Heart right ventricle (tissue), 16 donors: ENCODE results near the gene EFNA2. TPM values are rescaled to one million over a fixed set of nuclear protein-coding genes. Genes with fewer than 3 reads are reported as not detected.

Source experiments
- ATAC-seq, 8 donors: fragments of 200-7000 bp; cut with Tn5 transposase; one replicate each; pipeline ENCODE4 v1.9.1; 2020; ENCODE audit warnings: mild to moderate bottlenecking in 8 of 8, moderate library complexity in 8 of 8, moderate number of reproducible peaks in 1 of 8
- DNase-seq, 2 donors: peaks; one replicate each; pipeline ENCODE4 v3.0.0-alpha.2; 2020
- H3K27ac ChIP-seq, 10 donors: fragments of 200-600 bp; sonication (generic) in 2 of 10; one replicate each; pipeline versions ENCODE4 v1.5.0 to v1.8.0; 2020 to 2022; ENCODE audit warnings: mild to moderate bottlenecking in 3 of 10
- H3K27me3 ChIP-seq, 7 donors: fragments of 200-600 bp; one replicate each; pipeline ENCODE4 v1.8.0; 2021 to 2022; ENCODE audit warnings: mild to moderate bottlenecking in 2 of 7
- H3K36me3 ChIP-seq, 9 donors: fragments of 200-600 bp; sonication (generic) in 1 of 9; one replicate each; pipeline versions ENCODE4 v1.5.0 to v1.8.0; 2020 to 2022; ENCODE audit warnings: mild to moderate bottlenecking in 2 of 9
- H3K4me1 ChIP-seq, 9 donors: fragments of 200-600 bp; sonication (generic) in 1 of 9; one replicate each; pipeline versions ENCODE4 v1.5.0 to v1.8.0; 2020 to 2022; ENCODE audit warnings: mild to moderate bottlenecking in 4 of 9
- H3K4me3 ChIP-seq, 10 donors: fragments of 200-600 bp; sonication (generic) in 2 of 10; one replicate each; pipeline versions ENCODE4 v1.5.0 to v1.8.0; 2020 to 2022; ENCODE audit warnings: mild to moderate bottlenecking in 7 of 10, moderate library complexity in 2 of 10
- H3K9me3 ChIP-seq, 11 donors: fragments of 200-600 bp in 10 of 11; sonication (generic) in 2 of 11; one replicate each; pipeline versions ENCODE4 v1.5.0 to v1.8.0; 2013 to 2022; ENCODE audit warnings: mild to moderate bottlenecking in 2 of 11, control low read depth in 1 of 11, moderate library complexity in 1 of 11
- WGBS, 2 donors: extraction: QIAGEN DNeasy Blood & Tissue Kit; methylation state at CpG; one replicate each; pipeline ENCODE4 v1.1.7; 2013; ENCODE audit warnings: inconsistent platforms in 1 of 2; 5-methylcytosine and 5-hydroxymethylcytosine counted together
- intact Hi-C, 10 donors: fragments of 100-400 bp; cut with DNase I; formaldehyde crosslinking; loops; one replicate each; pipeline versions ENCODE4 v1.11.1 to v1.14.2; 2022
- polyA plus RNA-seq, 2 donors: library from polyadenylated mRNA; stranded (reverse); fragments of 200-250 nt; gene quantifications; one replicate each; pipeline ENCODE4 v1.2.3, GENCODE V29; 2013
- total RNA-seq, 10 donors: library from RNA; stranded (reverse); fragmentation: NEBNext Ultra II Directional in 3 of 10; extraction: Animal tissue kit (Norgen Biotek cat#: 25700) in 3 of 10; gene quantifications; one replicate each; pipeline versions ENCODE4 v1.2.1 to v1.2.4, GENCODE V29; 2021 to 2023
- TF ChIP-seq, protein P1 (sequence below), 9 donors: fragments of 200-600 bp; sonication (generic) in 2 of 9; IDR thresholded peaks; one replicate each; pipeline versions ENCODE4 v1.5.0 to v1.8.0; 2021 to 2022; ENCODE audit warnings: antibody characterized with exemption in 9 of 9, mild to moderate bottlenecking in 5 of 9, moderate library complexity in 1 of 9
- donor health status: Arrhythmogenic right ventricular cardiomyopathy.
- donor health status: ischemic (EF 13 %, LVEDD 7.1; RV severe dilation, severe dysfunction).
- donor health status: healthy with polysubstance abuse.
- donor health status: DM: no; HTN: yes; CAD: no.
- donor health status: DM: no; HTN: no; CAD: no.
- donor health status: ischemic (EF 25% LVEDD 6.9; RV normal size, moderate dysfunction).
- donor health status: ischemic (EF 25% LVEDD 5.7; RV mildly dilated, moderate dysfunction).
- donor health status: healthy.
- donor health status: DM: yes; HTN: yes; CAD: no.
- donor health status: Ischemic cardiomyopathy.
- donor health status: ischemic (EF 35%, LVEDD 5.7; RV mildly dilated, moderate dysfunction).
- donor health status: nonischemic (EF 11% LVEDD 7.7; RV severe dilation, severe dysfunction).
- donor health status: DM: yes; HTN: yes; CAD: no.
- donor health status: PGD.
- donor health status: ischemic (EF 29% LVEDD 5.4; RV normal size, mild dysfunction).
- donor health status: nonischemic (EF 23%, LVEDD 6.1; RV moderate dilation, normal function).

Gene EFNA2
- total and polyA plus RNA-seq, 12 donors = 0.04 to 0.45 TPM; not detected in 10

DNA sequence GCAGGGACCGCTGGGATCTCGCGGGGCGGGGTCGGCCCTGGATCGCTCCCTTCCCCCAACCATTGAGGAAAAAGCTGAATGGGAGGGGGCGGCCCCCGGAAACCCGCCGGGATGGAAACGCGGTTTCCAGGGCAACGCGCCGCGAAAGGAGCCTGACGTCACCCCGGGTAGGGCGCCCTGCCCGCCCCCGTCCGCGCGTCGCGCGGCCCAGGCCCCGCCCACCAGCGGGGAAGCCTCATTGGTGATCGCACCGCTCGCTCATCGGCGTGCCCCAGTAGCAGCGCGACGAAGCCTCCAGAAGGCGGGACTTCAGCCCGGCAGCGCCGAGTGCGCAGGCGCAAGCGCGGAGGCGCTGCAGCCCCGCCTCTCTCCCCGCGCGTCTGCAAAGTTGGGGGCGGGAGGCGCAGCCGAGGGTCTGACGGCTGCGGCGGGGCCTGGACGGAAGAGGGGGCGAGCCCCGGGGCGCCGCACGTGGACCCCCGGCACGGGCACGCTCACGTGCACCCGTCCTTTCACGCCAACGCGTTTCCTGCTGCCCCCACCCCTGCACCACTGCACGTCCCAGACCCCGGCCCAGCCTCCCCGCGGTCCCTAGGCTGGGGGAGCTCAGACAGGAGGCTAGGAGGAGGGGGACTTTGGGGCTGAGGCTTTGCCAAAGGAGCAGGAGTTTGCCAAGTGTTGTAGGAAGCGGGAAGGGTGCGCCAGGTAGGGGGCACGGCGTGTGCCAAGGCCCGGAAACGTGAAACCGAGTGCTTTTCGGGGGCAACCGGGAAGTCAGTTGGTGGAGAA, 24.7 kb upstream of the EFNA2 start:
- Histone ChIP-seq H3K4me1 (peaks cover 40 to 84% (median 77%) of the 10 kb centered on the region in 9 donors), H3K36me3 (peaks cover under 1 to 34% (median 24%) of the 10 kb centered on the region in 9 donors), H3K27ac (peak overlapping the region; percentile 85 to 100 (median 98)), H3K4me3 (peak overlapping the region in 9 of 10 donors; percentile 53 to 96 (median 69)), H3K27me3 (no peaks in the 10 kb centered on the region), H3K9me3 (no peaks in the 10 kb centered on the region)
- peak; percentile 96 to 99 for DNase-seq
- intact Hi-C loops = no loop called here
- ATAC-seq = peak; percentile 76 to 90 (median 82)
- TF ChIP-seq, protein P1, sequence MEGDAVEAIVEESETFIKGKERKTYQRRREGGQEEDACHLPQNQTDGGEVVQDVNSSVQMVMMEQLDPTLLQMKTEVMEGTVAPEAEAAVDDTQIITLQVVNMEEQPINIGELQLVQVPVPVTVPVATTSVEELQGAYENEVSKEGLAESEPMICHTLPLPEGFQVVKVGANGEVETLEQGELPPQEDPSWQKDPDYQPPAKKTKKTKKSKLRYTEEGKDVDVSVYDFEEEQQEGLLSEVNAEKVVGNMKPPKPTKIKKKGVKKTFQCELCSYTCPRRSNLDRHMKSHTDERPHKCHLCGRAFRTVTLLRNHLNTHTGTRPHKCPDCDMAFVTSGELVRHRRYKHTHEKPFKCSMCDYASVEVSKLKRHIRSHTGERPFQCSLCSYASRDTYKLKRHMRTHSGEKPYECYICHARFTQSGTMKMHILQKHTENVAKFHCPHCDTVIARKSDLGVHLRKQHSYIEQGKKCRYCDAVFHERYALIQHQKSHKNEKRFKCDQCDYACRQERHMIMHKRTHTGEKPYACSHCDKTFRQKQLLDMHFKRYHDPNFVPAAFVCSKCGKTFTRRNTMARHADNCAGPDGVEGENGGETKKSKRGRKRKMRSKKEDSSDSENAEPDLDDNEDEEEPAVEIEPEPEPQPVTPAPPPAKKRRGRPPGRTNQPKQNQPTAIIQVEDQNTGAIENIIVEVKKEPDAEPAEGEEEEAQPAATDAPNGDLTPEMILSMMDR (IDR thresholded peaks at IDR 0.05) = no peak
- 1% methylated on average over 52 to 83 of the region's 83 CpGs for WGBS, 2 donors

GRCh38 chr19:1261538-1261797, 24.2 kb upstream of the EFNA2 start:
- WGBS, 2 donors = 17 to 22% methylated on average over 14 of the region's 14 CpGs

GRCh38 chr19:1261798-1262622, 23.7 kb upstream of the EFNA2 start:
- Histone ChIP-seq H3K27ac (peak overlapping the region; percentile 60 to 100 (median 96)), H3K4me1 (peaks cover 44 to 84% (median 77%) of the 10 kb centered on the region in 9 donors), H3K27me3 (no peaks in the 10 kb centered on the region), H3K4me3 (peak overlapping the region in 9 of 10 donors; percentile 53 to 96 (median 69)), H3K9me3 (no peaks in the 10 kb centered on the region), H3K36me3 (peaks cover 0 to 24% (median 13%) of the 10 kb centered on the region in 9 donors)
- 26 to 30% methylated on average over 26 to 27 of the region's 28 CpGs for WGBS, 2 donors
- DNase-seq (peak; percentile 64 to 67), ATAC-seq (peak in 6 of 8 donors; percentile 0 to 15 (median 4))
- intact Hi-C loops = no loop called here
- TF ChIP-seq, protein P1 (IDR thresholded peaks at IDR 0.05) = no peak

More at GRCh38 chr19:1261538-1261797, 24.2 kb upstream of the EFNA2 start:
- Histone ChIP-seq H3K27ac (peak overlapping the region; percentile 60 to 100 (median 96)), H3K36me3 (peaks cover 0 to 29% (median 18%) of the 10 kb centered on the region in 9 donors), H3K4me3 (peak overlapping the region in 9 of 10 donors; percentile 53 to 96 (median 69)), H3K4me1 (peaks cover 43 to 84% (median 78%) of the 10 kb centered on the region in 9 donors), H3K9me3 (no peaks in the 10 kb centered on the region), H3K27me3 (no peaks in the 10 kb centered on the region)
- TF ChIP-seq, protein P1 (IDR thresholded peaks at IDR 0.05) = no peak
- intact Hi-C loops = no loop called here
- ATAC-seq (no peak), DNase-seq (peak in 1 of 2 donors; percentile 38)

GRCh38 chr19:1262623-1263123, 23.0 kb upstream of the EFNA2 start:
- H3K27ac ChIP-seq = peak overlapping the region; percentile 60 to 100 (median 96)
- peaks cover 50 to 84% (median 77%) of the 10 kb centered on the region in 9 donors for H3K4me1 ChIP-seq
- WGBS, 2 donors = 67% methylated on average over 20 to 21 of the region's 21 CpGs
- peak in 1 of 2 donors; percentile 15 for DNase-seq
- no peaks in the 10 kb centered on the region for H3K27me3 ChIP-seq
- intact Hi-C loops = no loop called here
- peak overlapping the region in 3 of 10 donors; percentile 69 to 96 (median 76) for H3K4me3 ChIP-seq
- TF ChIP-seq, protein P1 (IDR thresholded peaks at IDR 0.05) = no peak
- ATAC-seq = no peak
- H3K36me3 ChIP-seq = peaks cover 0 to 17% (median 6%) of the 10 kb centered on the region in 9 donors
- no peaks in the 10 kb centered on the region for H3K9me3 ChIP-seq
